Measurements from ENCODE around the gene SGSM1.
"Not testable (repeated sequence)": the region's sequence is repeated elsewhere in the genome, so short reads cannot be mapped to it uniquely, and the experiment has no call there.

SGSM1 gene

DNA sequence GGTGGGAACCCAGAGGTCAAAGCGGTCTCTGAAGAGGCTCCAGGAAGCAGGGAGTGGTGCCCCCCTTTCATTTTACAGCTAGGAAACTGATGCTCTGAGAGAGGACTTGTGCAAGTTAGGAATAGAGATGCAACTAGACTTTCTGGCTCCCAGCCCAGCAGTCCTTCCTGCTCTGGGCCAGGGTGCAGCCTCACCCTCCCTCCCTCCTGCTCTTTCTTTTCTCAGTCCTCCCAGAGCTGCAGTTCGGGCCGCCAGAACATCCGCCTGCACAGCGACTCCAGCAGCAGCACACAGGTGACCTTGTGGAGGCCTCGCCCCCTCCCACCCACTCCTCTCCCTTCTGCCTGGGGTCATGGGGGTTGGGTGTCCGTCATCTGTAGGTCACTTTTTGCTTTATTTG lies 89.0 kb downstream of the SGSM1 start:
- no peak for DNase-seq (ENCODE audit: low read depth)

DNA sequence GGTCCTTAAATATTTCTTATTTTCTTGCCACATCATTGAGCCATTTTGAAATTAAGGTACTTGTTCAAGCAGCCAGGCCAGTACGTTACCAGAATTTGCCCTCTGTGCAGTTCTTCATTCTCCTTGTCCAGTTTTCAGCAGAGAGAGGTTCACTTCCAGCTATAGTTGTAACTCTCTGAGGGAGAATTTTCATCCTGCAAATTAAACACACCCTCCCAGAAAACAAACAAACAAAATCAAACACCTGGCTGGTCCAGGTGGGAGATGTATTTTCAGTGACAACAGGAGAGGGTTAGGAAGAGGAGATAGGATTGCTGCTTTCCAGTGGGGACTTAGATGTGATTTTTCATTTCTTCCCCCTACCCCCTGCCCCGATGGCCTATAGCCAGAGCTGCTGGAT lies 95.4 kb downstream of the SGSM1 start:
- DNase-seq (ENCODE audit: low read depth), result no peak

DNA sequence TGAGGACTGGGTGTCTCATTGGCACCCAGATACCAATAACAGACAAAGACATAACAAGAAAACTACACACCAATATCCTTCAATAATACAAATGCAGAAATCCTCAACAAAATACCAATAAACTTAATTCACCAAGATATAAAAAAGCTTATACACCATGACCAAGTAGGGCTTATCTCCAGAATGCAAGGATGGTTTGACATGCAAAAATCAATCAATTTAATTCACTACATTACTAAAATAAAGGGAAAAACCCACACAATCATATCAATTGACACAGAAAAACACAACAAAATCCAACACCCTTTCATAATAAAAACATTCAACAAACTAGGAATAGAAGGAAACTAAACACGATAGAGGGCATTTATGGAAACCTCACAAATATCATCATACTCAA lies 99.9 kb downstream of the SGSM1 start:
- no peak for DNase-seq (ENCODE audit: low read depth)

DNA sequence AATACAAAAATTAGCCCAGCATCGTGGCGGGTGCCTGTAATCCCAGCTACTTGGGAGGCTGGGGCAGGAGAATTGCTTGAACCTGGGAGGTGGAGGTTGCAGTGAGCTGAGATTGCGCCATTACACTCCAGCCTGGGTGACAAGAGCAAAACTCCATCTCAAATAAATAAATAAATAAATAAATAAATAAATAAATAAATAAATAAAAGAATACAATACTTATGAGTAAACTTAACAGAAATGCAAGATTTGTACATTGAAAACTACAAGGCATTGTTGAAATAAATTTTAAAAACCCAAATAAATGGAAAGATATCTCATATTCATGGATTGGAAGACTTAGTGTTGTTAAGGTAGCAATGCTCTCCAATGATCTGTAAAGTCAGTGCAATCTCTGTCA lies 101.1 kb downstream of the SGSM1 start:
- not testable (repeated sequence) for DNase-seq (ENCODE audit: low read depth)

DNA sequence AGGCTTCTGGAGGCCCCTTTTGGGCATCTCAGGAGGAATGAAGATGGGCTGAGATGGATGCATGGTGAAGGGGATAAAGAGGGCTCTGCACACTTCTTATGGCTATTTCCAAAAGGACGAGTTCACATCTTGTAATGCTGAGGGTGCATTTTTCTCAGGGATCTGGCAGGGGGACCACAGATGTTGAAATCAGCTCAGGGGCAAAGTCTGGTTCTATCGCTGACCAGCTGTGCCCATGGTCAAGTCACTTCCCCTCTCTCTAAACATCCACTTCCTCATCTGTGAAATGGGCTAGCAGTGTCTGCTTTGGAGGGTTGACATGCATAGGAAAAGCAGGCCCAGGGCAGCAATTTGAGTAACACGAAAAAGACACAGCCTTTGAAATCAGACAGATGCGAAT lies 114.0 kb downstream of the SGSM1 start:
- no peak for DNase-seq (ENCODE audit: low read depth)

DNA sequence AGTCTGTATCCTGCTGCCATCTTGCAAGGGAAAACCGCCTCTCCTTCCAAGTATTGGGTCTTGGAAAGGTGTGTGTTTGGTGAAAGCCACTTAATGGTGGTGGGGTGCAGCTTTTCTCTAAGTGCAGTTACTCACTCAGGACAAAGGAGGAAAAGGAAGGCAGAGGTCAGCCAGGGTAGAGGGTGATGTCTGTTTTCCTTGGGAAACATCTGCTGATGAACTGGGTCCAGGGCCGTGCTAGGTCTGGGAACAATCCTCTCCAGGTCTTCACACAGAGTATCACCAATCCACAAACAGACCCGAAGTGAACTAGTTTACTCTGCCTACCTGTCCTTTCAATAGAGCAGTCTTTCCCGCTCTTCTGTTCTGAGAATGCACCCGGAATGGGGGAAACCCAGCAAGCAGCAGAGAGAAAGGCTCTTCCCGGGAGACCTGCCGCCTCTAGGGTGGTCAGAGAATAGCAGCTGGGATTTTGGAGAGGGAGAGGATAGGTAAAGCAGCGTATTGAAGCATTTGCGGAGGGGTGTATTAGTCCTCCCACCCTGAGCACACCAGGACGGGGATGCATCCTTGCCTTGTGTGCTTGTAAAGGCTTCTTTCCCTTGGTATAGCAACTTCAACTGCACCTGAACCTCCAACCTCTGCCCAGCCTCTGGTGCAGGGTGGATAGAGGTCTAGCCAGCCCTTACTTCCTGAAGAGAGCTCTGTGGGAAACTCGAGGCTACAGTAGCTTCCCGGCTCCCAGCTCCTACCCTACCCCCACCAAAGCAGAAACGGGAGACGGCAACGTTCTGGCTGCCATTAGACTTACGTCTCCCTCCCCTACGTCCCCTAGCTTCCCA lies 119.8 kb downstream of the SGSM1 start:
- DNase-seq (ENCODE audit: low read depth), result no peak

DNA sequence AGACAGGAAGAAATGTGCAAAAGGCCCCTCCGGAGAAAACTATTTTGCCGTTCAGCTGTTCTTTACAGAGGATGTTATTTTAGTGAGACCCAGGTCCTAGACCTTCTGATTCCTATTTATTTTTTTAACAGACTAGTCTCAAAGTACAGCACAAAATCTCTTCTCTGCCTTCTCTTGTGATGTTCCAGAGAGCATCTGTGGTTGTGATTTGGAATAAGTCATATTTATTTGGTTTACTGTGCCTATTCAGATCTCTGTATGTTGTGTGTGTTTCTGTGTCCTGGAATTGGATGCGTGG lies 120.4 kb downstream of the SGSM1 start:
- DNase-seq (ENCODE audit: low read depth), result no peak

DNA sequence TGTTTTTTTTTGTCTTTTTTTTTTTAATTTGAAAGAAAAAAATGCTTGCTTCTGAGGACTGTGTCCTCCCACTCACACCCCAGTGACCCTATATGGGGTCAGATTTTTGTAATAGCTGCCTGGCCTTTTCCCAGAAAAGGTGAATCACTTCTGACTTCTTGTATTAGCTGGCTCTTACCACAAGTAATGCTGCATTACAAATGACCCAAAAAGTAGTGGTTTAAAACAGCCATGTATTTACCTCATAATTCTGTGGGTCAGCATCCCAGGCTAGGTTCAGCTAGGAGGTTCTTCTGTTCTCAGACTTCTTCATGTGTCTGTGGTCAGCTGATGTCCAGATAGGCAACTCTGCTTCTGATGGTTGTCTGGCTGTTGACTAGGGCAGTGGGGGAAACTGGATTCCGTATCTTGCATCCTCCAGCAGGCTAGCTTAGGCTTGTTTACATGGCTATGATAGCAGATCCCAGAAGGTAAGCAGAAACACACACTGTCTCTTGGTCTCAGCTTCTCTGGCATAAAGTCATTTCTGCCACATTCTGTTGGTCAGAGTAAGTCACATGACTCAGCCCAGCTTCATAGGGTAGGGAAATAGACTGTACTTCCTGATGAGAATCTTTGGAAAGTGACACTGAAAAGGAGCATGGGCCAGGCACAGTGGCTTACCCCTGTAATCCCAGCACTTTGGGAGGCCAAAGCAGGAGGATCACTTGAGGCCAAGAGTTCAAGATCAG lies 121.0 kb downstream of the SGSM1 start:
- DNase-seq (ENCODE audit: low read depth), result no peak

DNA sequence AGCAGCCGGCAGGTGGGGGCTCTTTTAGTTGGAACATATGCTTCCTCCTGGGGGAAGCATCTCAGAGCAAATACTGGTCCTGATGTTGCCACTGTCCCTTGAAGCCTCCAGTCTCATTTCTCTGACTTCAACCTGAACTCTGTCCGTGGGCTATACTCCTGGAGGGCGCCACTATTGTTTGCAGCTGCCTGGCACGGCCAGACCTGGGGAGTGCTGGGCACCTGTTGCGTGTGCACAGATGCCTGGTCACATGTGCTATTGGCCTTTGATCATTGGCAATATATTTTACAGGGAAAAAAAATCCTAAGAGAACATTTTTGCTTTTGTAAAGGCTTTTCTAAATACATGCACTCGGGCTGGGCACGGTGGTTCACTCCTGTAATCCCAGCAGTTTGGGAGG lies 122.3 kb downstream of the SGSM1 start:
- no peak for DNase-seq (ENCODE audit: low read depth)

DNA sequence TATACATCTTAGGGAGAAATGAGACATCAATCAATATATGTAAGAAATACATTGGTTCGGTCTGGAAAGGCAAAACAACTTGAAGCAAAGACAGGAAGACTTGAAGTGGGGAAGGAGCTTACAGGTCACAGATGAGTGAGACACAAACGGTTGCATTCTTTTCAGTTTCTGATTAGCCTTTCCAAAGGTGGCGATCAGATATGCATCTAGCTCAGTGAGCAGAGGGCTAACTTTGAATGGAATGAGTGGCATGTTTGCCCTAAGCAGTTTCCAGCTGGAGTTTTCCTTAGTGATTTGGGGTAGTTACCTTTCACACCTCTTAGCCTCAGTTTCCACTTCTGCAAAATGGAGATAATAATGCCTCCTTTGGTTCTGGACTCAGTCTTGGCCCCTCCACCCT lies 124.7 kb downstream of the SGSM1 start:
- DNase-seq (ENCODE audit: low read depth), result no peak

DNA sequence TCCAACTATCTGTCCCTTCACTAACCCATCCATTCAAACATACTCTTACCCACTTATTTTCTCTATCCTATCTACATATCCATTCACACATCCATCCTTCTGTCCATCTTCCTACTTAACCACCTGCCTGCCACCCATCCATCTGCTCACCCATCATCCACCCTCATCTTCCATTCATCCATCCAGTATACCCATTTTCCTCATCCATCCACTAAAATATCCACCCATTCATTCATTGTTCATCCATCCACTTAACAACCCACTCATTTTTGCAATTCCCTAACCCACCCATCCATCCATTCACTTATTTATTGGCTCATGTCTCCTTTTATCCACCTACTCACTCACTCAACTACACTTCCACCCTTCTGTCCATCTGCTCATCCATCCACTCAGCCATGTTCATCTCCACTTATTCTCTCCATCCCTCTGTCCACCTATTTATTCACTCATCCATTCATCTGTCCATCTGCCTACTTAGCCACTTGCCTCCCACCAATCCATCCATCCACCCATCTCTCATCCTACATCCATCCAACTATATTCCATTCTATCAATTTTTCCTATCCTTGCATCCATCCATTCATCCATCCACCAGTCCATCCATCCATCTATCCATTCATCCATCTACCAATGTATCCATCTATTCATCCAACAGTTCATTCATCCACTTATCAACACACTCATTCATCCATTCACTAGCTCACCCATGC lies 129.9 kb downstream of the SGSM1 start:
- no peak for DNase-seq (ENCODE audit: low read depth)

DNA sequence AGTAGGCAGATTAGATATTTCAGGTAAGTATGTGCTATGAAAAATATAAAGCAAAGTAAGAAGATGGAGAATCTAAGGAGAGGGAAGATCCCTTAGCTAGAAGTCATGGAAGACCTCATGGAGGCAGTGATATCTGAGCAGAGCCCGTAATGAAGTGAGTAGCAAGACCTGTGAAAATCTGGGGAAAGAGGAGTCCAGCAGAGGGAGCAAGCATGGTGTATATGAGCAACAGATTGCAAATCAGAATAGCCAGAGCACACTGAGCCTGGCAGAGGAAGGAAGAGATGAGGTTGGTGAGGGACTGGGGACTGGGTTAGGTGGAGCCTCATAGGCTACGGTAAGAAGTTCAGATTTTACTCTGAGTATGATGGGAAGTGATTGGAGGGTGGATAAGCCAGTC lies 131.1 kb downstream of the SGSM1 start:
- DNase-seq (ENCODE audit: low read depth), result no peak

DNA sequence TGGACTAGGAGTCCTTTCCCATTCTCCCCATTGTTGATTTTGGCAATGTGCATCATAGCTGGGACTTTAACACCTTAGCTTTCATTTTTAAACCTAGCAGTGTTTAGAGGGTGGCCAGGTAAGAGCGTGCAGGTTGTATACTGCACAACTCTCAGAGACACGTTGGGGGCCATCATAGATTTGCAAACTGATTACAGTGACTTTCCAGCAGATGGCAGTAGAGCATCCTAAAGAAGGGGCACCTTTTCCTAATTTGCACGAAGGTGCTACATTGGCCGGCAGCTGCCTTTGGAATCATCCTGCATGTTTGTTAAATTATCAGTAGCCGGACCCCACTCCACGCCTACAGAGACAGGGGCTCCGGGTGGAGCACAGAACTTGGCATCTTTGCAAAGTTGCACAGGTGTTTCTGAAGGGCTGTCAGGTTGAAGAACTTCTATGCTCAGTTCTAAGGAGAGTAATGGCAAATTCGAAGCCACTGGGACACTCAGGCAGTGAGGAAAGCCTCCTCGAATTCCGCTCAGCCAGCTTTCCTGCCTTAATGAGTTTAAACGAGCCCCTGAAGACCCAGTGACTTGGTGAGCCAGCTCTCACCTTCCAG lies 132.8 kb downstream of the SGSM1 start:
- DNase-seq (ENCODE audit: low read depth), result no peak

DNA sequence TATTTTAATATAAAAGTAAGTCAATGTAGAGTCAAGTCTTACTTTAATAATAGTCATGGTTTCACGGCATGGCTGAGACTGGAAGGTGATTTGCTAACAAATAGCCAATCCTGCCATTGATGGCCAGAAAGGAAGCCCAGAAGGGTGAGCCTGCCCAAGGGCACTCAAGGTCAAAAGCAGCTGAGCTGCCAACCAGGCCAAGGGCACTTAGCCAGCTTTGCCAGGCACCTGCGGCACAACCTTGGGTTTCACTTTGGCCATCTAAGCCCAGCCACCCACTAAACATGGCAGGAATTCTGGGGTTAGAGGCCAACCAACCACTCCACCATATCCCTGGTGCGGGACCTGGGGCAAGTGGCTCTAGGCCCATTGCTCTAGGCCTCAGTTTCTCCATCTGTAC lies 136.3 kb downstream of the SGSM1 start:
- no peak for DNase-seq (ENCODE audit: low read depth)

DNA sequence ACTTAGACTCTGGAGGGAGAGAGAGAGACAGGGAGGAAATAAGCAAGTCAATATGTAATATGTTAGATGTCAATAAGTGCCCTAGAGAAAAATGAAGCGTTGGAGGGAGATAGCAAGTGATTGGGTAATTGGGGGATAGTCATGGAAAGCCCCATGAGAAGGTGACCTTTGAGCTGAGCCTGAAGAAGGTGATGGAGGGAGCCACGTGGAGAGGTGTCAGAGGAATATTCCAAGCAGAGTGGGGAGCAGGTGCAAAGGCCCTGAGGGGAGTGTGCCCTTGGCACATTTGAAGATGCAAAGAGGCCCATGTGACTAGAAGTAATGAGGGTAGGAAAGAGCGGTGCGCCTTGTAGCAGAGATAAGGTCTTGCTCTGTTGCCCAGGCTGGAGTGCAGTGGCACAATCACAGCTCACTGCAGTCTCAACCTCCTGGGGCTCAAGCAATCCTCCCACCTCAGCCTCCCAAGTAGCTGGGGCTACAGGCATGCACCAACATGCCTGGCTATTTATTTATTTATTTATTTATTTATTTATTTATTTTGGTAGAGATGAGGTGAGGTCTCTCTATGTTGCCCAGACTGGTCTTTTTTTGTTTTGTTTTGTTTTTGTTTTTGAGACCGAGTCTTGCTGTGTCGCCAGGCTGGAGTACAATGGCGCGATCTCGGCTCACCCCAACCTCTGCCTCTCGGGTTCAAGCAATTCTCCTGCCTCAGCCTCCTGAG lies 138.4 kb downstream of the SGSM1 start:
- no peak for DNase-seq (ENCODE audit: low read depth)

DNA sequence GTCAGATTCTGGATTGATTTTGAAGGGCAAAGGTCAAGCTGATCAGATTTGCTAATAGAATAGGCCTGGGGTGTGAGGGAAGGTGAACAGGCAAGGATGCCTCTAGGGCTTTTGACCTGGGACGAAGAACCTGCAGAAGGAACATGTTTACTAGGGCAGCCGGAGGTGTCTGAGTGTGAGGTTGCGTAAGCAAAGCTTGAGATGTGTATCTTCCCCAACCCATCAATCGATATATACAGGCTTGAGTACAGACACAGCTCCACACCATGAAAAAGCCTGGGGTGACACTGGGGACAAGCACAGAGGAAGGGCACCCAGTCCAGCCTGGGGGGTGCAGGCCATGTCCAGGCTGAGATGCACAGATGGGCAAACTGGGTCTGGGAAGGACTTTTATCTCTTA lies 139.4 kb downstream of the SGSM1 start:
- DNase-seq (ENCODE audit: low read depth), result no peak

DNA sequence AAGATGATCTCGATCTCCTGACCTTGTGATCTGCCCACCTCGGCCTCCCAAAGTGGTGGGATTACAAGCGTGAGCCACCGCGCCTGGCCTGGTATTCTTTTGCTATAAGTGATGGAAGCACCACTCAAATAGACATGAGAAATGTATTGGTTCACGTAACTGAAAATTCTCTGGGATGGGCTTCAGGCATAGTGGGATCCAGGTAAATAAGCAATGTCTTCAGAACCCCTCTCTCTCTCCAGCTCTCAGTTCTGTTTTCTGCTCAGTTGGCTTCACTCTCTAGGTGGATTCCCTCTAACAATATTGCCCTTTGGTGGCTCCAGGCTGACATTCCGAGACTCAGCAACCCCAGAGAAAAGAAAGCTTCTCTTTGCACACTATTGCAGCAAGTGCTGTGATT lies 141.4 kb downstream of the SGSM1 start:
- no peak for DNase-seq (ENCODE audit: low read depth)

DNA sequence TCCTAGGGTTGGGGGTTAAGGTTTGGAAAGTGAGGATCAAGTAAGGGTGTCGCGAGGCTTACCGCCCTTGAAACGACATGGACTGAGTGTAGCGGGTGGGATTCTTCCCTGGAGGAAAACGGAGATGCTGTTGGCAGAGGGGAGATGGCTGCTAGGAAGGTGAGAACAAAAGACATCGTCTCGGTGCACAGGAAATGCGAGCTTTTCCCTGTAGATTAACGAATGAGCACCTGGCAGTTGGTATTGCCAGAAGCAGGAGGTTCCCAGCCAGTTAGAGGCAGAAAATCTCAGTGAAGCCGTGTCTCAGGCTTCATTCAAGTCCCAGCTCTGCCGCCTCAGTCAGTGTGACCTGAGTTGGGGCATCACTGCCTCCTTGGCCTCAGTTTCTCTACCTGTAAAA lies 141.9 kb downstream of the SGSM1 start:
- DNase-seq (ENCODE audit: low read depth), result no peak

DNA sequence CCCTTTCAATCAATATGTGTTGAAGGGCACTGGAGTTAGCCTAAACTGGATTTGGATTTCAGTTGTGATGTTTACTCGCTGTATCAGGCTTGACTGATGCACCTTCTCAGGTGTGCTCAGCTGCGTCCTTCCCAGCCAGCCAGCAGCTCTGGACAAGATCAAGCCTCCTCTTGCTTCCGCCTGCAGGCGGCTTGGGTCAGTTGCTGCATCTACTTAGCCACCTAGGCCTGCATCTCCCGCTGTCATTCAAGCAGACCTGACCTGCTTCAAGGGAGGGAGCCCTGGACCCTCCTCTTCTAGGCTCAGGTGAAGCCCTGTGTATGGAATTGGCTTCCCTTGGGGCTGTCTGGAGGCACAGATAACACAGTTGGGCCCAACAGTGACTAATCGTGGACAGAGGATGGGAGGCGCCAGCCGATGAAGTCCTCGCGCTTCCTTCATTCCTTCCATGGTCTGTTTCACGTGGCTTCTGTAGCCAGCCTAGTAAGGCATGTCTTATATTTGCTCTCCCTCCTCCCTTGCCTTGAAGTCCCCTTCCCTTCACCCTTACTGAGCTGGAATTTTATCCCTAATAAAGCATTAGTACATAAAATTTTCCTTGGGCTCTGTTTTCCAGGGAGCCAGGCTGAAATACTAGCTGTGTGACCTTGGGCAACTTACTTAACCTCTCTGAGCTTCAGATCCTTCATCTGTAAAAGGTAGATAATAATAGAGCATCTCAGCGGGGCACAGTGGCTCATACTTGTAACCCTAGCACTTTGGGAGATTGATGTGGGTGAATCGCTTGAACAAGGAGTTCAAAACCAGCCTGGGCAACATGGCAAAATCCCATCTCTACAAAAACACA lies 142.6 kb downstream of the SGSM1 start:
- no peak for DNase-seq (ENCODE audit: low read depth)

DNA sequence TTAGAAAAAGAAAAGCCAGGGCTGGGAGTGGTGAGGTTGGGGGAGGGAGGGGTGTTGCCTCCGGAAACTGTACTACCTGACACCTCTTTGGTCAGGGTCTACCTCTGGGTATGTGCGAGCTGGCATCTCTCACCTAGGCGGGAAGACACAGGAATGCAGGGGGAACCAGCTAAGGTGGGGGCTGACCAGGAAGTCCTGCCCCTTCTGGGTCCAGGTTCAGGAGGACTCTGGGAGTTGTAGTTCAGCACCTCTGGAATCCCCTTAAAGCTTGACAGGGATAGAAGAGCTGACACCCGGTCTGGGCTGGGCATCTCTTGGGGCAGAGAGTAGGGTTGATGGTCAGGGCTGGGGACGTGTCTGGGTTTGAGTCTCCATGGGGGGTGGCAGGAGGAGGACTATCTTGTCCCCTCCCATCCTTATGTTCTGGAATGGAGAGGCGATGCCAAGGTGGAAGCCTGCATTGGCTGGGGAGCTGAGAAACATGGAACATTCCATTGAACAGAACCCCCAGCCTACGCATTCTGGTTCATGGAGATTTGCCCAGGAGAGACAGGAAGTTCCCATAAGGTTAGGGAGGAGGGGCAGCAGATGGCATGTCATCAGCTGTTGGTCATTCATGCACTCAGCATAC lies 144.4 kb downstream of the SGSM1 start:
- DNase-seq (ENCODE audit: low read depth), result no peak
